Globus pallidus (tissue), 1 donor: Measurements from ENCODE around the gene PLPP4.
A peak's percentile ranks its signal among the peaks of the same experiment; 100 is the strongest.

ENCODE experiments used
- DNase-seq: peaks from one replicate; pipeline ENCODE4 v3.0.0-alpha.2; 2015; ENCODE audit warnings: low spot score

Gene PLPP4

GRCh38 chr10:120578134-120578533, 121.1 kb downstream of the PLPP4 start:
- DNase-seq, result no peak

- DNase-seq, result no peak
Observed at GRCh38 chr10:120578890-120579289, 121.9 kb downstream of the PLPP4 start.

GRCh38 chr10:120580918-120581895, 124.2 kb downstream of the PLPP4 start:
- peak; percentile 23 for DNase-seq

GRCh38 chr10:120582753-120583152, 125.7 kb downstream of the PLPP4 start:
- no peak for DNase-seq

- DNase-seq, result no peak
Observed at GRCh38 chr10:120583424-120584108, 126.5 kb downstream of the PLPP4 start.

- no peak for DNase-seq
Observed at GRCh38 chr10:120584786-120585185, 127.8 kb downstream of the PLPP4 start.

GRCh38 chr10:120586471-120586872, 129.4 kb downstream of the PLPP4 start:
- no peak for DNase-seq

- DNase-seq, result no peak
Observed at GRCh38 chr10:120587061-120587460, 130.0 kb downstream of the PLPP4 start.

- DNase-seq, result no peak
Observed at GRCh38 chr10:120588311-120588710, 131.3 kb downstream of the PLPP4 start.

GRCh38 chr10:120593693-120594092, 136.7 kb downstream of the PLPP4 start:
- DNase-seq, result no peak

GRCh38 chr10:120597902-120598301, 140.9 kb downstream of the PLPP4 start:
- DNase-seq, result no peak

GRCh38 chr10:120598386-120598785, 141.4 kb downstream of the PLPP4 start:
- no peak for DNase-seq

GRCh38 chr10:120599200-120599724, 142.2 kb downstream of the PLPP4 start:
- no peak for DNase-seq

- DNase-seq, result peak; percentile 26
Observed at GRCh38 chr10:120600871-120601649, 144.0 kb downstream of the PLPP4 start.

GRCh38 chr10:120601999-120602398, 145.0 kb downstream of the PLPP4 start:
- no peak for DNase-seq

GRCh38 chr10:120605410-120605809, 148.4 kb downstream of the PLPP4 start:
- DNase-seq, result no peak

- no peak for DNase-seq
Observed at GRCh38 chr10:120606051-120606764, 149.2 kb downstream of the PLPP4 start.

- DNase-seq, result no peak
Observed at GRCh38 chr10:120607016-120607709, 150.1 kb downstream of the PLPP4 start.

- no peak for DNase-seq
Observed at GRCh38 chr10:120607710-120608703, 151.0 kb downstream of the PLPP4 start.
